PC-9 (cell line): ENCODE data around the gene SPON1.
"Not testable (repeated sequence)": the region's sequence is repeated elsewhere in the genome, so short reads cannot be mapped to it uniquely, and the experiment has no call there.

ENCODE experiments used
- CTCF ChIP-seq: fragments of 200-600 bp; sonication (generic); conservative IDR thresholded peaks from 2 replicates; pipeline ENCODE4 v1.6.1; 2017; ENCODE audit warnings: mixed run types, antibody characterized with exemption, mild to moderate bottlenecking, moderate library complexity
- EZH2 ChIP-seq: fragments of 200-600 bp; sonication (generic); IDR thresholded peaks from 2 replicates; pipeline ENCODE4 v1.8.0; 2017; ENCODE audit warnings: antibody characterized with exemption, low read depth

GRCh38 chr11:14278869-14279268 is 316.3 kb downstream of the SPON1 start:
- not testable (repeated sequence) for TF ChIP-seq CTCF, EZH2
